Placental epithelial cell (primary cell): Measurements from ENCODE around the gene CDC42BPA. TPM values are rescaled to one million over a fixed set of nuclear protein-coding genes. Genes with fewer than 3 reads are reported as not detected.

Experiments
- small RNA-seq: library from RNA; depleted of rRNA; stranded (forward); fragments of <200 nt; gene quantifications from one replicate; pipeline ENCODE3, GENCODE V24; 2012
- total RNA-seq: library from RNA; depleted of rRNA; stranded (reverse); fragments of >200 nt; gene quantifications from 2 replicates; pipeline ENCODE4 v1.2.3, GENCODE V29; 2012

CDC42BPA gene
- total RNA-seq, result 26.1 and 36.5 TPM in 2 replicates

GRCh38 chr1:227318016-227318852, at the start of gene CDC42BPA:
CDC42BPA (minus strand) TSS chr1:227318492; CDS start chr1:227317182, 1,310 bp downstream.

GRCh38 chr1:226940029-226940805, 378.1 kb downstream of the CDC42BPA start, which contains the start of gene COQ8A:
COQ8A (plus strand) TSS chr1:226940294; CDS start chr1:226961386, 21,092 bp downstream.

Small RNA genes within 50 kb of the gene (small RNA-seq; reads per million reads assigned to genes)
- gene AL353689.1, result not detected

Other genes with a start within 250 kb of the CDC42BPA start
- 10.2 and 11.1 TPM in 2 replicates for gene ZNF678, start 245.1 kb upstream of the CDC42BPA start, total RNA-seq